ENCODE results near the gene CCDC97.
"Not testable (repeated sequence)": the region's sequence is repeated elsewhere in the genome, so short reads cannot be mapped to it uniquely, and the experiment has no call there.

CCDC97 gene

DNA sequence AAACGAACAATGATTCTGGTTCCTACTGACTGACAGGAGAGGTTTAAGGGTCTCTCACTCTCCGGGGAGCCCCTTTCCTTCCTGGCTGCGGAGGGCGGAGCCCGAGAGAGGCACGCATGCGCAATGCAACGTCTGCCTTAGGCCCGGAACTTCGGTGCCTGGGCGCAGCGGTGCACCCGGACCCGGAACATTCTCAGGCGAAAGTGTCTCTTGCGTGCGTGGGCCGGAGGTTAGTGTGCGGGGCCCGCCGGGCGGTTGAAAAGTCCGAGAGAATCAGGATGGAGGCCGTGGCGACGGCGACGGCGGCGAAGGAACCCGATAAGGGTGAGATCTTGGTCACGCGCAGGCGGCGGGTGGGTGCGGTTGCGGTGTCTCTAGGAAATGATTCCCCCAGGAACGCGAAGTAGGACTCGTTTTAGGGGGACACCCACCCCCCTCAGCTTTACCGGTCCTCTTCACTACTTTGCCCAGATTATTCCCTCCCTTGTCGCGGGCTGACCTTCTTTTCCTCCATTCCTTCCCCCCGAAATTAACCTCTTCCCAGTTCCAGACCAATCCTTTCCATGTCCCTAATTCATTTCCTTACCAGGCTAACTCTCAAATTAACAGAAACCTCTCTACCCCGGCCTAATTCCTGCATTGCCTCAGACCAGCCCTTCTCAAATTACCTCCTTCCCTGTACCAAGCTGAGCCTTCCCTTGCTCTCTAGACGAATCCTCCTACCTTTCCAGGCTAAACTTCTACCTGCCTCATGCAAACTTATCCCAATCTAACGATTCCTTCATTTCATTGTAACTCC is at the start of gene CCDC97:
TSS of gene CCDC97 (plus strand) at position 140 of the 799 bp plus-strand sequence. CDS start at position 279, 139 bp downstream.
- peak; percentile 66 for DNase-seq

DNA sequence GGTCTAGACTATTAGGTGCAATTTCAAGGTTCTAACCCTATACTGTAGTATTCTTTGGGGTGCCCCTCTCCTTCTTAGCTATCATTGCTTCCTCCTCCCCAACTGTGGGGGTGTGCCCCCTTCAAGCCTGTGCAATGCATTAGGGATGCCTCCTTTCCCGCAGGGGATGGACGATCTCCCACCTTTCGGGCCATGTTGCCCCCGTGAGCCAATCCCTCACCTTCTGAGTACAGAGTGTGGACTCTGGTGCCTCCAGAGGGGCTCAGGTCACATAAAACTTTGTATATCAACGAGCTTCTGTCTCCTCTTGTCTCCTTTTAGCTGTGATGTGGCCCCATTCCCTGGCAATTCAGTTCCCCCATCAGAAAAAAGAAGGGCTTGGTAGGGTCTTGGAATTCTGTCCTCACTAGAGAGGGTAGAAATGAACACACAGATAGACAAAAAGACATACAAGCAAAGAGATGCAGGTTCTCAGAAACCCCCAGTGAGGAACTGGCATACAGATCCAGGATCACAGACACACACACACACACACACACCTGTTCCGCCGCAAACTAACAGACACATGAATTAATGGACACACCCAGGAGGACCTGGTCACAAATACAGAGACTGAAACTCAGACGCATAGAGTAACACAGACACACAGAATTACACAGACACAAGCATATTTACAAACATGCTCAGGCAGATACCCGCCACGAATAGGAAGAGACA is 48.3 kb upstream of the CCDC97 start:
- no peak for DNase-seq

DNA sequence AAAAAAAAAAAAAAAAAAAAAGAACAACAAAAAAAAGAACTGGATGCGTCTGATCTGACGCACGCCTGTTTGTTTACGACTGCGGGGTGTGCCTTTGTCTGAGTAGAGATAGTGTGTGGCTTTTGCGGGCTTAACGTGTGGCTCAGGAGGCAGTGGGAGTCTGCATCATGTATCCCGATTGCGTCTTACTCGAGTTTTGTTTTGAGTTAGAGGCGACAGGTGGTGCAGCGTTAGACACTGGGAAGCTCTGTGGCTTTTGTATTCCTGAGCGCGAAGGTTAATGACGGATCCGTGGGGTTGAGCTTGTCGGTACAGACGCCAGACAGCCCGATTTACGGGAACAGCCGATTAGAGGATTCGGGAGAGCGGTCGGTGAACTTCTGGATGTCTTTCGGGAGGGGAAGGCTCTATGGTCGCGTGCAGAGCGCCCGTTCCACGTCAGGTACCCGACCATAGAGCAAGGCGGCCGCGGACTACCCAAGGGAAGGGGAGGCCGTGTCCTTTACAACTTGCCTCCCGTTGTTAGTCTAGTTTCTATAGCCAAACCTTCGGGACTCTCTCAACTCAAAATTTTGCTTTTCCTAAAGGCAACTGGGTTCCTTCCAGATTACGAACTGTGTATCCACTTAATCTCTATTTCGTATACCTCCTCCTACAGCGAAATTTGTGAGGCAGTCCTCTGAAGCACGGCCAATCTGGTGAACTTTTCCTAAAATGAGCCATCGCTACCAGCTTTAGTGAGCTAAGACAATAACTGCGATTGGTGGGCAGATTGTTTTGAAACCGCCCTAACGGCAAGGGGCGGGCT is 46.7 kb upstream of the CCDC97 start:
- peak; percentile 52 for DNase-seq

DNA sequence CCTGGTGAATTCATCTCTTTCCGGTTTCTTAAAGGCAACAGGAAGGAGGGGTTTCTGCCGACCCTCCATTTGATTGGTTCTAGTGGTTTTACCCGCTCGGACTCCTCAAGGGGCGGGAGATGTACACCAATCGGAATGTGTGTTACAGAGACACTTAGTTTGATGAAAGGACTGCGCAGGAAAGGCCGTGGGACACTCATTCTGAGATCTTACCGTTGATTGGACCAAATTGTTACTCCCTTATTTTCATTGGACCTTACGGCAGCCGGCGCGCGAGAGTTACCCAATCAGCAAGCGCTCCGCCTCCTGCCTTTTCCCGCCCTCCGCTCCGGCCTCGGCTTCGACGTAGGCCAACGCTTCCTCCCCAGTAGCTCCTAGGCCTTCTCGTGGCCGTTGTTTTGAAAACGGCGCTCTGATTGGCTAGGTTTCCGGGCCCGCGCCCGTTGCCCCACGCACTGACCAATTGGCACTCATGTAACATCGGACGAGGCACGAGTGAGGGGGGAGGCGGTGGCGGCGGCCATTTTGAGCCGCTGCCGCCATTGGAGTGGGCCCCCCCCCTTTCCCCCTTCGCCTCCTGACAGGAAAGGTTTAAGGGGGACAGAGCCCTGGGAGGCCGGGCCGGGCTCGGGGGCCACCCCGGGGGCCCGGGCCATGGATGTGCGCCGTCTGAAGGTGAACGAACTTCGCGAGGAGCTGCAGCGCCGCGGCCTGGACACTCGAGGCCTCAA is 46.0 kb upstream of the CCDC97 start, which contains the start of gene HNRNPUL1:
TSS of gene HNRNPUL1 (plus strand) at position 523 of the 731 bp plus-strand sequence. CDS start at position 655, 132 bp downstream.
- DNase-seq = peak; percentile 100

DNA sequence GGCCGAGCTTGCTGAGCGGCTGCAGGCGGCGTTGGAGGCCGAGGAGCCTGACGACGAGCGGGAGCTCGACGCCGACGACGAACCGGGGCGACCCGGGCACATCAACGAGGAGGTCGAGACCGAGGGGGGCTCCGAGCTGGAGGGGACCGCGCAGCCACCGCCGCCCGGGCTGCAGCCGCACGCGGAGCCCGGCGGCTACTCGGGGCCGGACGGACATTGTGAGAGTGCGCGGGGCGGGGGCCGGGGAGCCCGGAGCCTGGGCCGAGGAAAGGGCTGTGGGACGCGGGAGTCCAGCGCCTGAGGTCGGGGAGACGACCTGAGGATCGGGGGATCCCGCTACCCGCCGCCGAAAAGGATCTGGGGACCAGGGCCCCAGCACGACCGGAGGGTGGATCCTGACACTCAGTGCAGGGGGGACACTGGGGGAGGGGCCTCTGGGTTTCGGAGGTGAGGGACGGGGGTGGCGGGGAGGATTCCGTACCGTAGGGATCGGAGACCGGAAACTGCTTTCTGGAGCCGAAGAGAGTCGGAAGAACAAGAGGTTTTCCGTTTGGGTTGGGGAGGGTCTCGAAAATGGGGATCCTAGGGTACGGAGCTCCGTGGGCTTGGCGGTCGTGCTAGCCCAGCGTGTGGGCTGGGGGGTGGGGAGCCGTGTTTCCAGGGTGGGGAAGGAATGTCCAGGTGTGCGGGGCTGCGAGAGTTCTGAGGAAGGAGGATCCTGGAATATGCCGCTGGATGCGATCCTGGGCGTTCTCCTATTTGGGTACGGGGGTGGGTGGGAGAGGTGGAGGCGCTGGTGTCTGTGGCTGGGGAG is 45.2 kb upstream of the CCDC97 start:
- DNase-seq = no peak

DNA sequence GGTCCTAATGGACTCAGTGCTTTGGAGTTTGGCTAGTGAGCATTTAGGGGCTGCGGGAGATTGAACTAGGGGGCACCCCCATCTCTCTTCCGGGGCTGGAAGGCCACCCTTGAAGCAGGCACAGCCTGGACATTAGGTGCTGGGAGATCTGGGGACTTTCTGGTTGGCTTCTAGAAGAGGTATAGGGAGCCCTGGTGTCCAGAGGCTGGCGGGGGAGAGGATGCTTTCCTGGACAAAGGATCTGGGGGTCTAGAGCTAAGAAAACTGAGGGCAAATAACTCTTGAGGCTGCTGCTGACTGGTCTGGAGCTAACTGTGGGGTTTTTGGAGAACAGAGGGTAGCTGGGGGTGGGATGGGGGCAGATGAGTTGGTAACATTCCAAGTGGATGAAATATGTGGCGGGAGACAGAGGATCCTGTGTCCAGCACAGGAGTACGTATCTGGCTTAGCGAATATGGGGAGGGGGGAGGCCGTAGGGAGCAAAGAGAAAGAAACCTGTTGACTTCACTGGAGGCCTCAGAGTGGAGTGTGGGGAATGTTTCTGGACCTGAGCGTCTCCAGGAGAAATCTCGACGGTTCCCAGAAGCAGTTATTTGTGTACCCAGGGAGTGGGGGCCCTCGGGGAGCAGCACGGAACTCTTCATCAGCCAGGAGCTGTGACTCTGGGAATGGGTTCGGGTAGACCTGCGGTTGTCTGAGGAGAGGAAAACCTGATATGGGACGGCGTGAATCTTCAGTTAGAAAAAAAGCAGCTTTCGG is 44.4 kb upstream of the CCDC97 start:
- DNase-seq = no peak

DNA sequence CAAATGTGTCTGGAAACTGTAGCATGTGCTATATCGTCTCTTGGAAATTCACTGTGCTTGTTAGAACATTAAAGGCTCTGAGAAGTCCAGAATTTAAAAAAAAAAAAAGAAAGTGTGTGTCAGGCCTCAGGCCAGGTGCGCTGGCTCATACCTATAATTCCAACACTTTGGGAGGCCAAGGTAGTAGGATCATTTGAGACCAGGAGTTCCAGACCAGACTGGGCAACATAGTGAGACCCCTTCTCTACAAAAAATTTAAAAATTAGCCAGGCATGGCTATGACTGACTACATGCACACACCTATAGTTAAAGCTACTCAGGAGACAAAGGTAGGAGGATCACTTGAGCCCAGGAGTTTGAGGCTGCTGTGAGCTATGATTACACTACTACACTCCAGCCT is 40.9 kb upstream of the CCDC97 start:
- no peak for DNase-seq

DNA sequence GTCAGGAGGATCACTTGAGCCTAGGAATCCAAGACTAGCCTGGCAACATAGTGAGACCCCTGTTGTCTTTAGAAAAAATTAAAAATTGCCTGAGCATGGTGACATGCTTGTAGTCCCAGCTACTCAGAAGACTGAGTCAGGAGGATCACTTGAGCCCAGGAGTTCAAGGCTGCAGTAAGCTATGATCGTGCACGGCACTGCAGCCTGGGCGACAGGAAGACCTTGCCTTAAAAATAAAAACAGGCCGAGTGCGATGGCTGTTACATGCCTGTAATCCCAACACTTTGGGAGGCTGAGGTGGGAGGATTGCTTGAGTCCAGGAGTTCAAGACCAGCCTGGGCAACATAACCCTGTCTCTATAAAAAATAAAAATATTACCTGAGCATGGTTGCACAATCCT is 40.4 kb upstream of the CCDC97 start:
- no peak for DNase-seq

DNA sequence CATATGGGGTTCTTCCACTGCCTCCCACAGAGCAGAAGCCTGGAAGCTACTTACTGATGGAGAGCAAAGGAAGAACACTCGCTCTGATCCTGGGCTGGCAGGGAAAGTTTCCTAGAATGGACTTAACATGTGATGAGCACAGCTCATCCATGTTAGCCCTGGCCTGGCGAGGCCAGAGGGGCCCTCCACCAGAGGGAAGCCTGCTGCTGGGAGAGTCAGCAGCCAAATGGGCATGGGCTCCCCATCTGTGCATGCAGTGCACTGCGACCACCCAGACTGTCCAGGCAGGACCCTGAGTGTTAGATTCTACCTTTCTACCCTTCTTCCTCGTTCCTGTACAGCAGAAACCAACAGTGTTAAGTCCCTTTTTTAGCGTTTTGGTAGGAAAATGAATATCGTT is 36.9 kb upstream of the CCDC97 start:
- no peak for DNase-seq

DNA sequence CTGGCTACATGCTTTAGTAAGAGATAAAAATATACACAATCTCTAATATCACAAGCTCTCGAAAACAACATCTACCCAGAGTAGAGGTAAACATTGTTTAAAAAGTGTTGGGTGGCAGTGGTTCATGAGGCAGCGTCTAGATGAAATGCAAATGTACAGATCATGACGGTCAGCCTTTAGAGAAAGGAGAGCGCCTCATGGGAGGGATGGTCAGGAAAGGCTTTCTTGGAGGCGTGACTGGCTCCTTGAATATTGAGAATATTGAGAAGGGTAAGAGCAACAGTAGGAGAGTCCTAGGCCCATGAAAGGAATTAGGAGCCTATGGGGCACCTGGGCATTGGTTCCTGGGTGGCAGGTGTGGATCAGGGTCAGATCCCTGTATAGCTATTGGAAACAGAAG is 35.2 kb upstream of the CCDC97 start:
- no peak for DNase-seq

DNA sequence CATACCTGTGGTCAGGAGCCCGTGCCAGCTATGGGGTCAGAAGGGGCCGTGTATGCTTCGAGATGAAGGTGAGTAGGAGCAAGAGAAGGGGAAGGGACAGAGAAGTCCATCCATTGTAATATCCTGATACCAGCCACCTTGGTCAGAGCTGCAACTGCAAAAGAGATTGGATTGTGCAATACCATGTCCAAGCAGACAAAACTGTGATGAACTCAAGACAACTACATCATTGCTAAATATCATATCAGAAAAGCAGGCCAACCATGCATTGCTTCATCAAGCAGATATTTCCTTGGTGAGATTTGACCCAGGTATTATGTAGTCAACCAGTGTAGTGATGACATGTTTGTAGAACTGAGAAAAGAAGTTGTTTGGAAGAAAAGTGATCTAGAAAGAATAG is 33.7 kb upstream of the CCDC97 start:
- no peak for DNase-seq

DNA sequence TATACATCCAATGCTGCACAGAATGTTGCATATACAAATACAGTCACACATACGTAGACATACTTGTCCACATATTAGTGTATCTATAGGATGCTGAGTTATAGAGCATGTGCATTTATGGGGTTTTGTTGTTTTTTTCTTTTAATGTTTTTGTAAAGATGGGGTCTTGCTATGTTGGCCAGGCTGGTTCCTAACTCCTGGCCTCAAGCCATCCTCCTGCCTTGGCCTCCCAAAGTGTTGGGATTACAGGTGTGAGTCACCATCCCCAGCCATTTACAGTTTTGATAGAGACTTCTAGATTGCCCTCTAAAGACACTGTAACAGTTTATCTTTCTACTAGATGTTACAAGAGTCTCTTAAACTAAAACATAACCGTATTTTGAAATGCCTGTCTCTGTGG is 31.5 kb upstream of the CCDC97 start:
- no peak for DNase-seq

DNA sequence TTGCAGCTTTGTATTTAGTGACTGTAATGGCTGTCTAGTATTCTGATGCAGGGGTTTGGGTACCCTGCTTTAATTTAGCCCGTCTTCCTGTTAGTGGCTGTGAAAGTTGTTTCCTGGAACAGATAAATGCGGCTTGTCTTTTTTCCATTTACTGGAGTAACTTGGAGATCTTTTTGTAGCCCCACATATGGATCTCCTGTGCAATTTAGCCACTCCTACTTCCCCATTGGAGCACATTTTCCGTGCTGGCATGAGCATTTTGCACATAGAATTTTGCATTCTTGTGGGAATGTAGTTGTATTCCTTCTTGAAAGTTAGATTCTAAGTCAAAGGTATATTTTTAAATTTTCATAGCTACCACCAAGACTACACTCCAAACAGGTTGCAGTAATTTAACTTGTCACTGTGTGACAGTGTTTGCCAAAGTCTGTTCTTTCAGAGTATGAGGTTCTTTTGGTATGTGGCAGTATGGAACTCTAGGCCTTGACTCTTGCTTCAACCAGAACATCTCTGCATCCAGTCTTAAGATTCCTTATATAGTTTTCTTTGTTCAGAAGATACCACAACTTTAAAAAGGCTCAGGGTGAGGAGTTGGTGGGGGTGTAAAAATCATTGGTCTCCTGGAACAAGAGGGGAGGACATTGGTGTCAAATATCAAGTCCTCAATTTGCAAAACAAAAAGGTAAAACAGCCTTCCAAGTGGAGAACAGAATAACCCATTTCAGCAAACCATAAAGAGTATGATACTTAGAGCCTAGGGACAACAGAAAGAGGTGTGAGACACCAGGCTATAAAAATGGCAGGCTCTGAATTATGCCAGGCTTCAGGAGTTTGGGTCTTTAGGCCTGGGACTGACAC is 21.1 kb upstream of the CCDC97 start:
- no peak for DNase-seq

DNA sequence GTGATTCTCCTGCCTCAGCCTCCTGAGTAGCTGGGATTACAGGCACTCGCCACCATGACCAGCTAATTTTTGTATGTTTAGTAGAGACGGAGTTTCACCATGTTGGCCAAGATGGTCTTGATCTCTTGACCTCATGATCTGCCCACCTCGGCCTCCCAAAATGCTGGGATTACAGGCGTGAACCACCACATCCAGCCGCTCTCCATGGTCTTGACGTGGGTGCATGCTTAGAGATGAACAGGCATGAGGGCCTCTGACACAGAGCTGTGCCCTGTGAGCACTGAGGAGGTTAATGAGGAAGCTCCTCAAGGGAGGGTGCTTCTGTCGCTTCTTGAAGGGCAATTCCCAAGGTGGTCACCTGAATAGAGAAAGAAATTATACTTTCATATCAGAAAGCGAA is 20.2 kb upstream of the CCDC97 start:
- DNase-seq = not testable (repeated sequence)

DNA sequence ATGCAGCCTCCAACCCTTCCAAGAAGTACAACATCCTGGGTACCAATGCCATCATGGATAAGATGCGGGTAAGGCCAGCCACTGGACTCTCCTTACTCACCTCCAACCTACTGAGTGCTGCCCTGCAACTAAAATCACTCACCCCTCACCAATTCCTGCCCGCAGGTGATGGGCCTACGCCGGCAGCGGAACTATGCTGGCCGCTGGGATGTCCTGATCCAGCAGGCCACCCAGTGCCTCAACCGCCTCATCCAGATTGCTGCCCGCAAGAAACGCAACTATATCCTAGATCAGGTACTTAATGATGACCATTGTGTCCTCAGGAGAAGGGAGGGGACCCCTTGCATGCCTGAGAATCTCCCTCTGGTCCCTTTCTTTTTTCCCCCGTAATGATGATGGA is 15.6 kb upstream of the CCDC97 start:
- no peak for DNase-seq

DNA sequence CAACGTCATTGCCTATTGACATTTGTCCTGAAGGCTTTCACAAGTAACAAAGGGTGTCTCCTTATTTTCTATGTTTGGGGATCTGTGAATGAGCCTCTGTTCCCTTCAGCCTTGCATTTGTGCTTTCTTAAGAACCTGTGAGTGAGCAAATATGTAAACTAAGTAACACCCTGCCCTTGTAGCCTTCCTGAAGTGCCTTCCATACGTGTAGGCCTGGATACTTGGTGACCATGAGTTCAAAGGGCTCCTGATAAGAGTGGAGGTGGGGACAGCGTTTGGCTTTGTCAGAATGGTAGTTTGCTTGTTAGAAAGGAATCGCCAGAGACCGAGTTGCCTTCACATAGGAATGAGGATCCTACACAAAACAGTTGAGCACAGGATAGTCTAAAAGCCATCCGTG is 14.5 kb upstream of the CCDC97 start:
- no peak for DNase-seq

DNA sequence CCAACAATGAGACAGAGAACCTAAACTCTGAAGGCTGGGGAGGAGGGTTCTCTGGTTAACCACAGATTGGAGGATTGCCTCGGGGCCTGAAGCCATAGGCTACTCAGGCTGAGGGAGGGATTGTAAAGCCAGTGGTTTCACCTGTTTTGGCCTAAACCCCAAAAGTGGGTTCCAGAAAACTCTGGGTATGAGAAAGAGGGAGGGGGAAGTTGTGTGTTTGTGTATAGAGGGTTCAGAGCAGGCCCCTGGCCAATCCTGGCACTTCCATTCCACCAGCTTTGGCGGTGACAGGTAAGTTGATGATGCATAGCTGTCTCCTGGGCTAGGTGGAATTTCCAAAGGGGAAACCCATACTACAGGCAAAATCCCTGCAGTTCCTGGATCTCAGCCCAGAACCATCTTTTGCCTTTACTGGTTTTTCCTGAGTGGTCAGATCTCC is 13.5 kb upstream of the CCDC97 start:
- no peak for DNase-seq

DNA sequence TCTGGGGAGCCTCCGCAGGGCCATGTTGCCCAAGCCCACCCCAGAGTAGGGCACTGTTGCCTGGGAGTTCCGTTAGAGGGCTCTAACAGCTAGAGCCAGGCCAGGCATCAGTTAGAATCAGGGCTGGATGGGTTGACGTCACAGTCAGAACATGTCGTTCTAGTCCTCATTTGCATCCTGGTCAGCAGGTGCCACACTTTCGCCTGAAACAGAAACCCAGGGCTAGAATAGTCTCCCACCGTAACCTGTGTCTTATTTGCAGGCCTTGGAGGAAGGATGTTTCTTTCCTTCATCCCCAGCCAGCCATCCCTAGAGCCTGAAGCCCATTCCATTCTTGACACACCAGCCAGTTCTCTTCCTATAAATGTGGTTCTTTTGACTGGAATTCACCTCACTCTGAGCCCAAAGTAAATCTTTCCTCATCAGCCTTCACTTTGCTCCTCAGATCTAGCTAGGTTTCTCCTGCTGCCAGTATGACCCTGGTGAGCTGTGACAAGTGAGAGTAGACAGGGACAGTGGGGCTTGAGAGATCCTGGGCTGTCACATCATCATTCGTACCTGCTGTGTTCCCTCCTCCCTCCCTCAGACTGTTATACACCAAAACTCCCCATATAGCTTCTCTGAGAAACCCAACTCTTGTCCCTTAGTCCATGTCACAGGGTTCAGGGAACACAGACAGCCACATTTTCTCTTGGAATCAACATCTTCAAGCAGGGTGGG is 12.2 kb upstream of the CCDC97 start:
- DNase-seq = no peak

DNA sequence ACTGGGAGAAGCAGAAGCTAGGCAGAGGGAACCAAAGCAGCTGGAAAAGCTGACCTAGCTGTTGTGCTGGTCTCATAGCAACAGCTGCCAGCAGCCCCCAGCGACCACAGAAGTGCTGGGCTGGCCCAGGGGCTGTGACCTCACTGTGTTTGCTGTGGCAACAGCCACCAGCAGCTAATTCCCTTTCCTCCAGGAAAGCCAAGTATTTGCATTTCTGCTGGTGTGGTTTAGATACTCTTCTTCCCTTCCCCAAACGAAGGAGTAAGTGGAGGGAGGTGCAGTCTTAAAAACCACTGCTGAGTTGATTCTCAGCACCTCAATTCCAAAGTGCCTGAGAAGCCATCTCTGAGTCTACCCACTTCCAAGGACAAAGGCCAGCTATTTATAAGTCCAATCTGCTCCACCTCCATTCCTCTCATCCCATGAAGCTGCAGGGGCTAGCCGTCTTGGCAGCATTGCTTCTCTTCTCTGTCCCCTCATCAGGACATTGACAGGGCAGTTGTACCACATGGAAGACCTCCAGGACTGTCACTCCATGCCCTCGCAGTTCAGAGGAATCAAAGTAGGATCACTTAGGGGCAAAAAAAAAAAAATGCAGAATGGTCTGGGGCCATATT is 11.5 kb upstream of the CCDC97 start:
- DNase-seq = peak; percentile 47
